Pulmonary artery endothelial cell (primary cell): ENCODE results near the gene HS6ST1. TPM values are rescaled to one million over a fixed set of nuclear protein-coding genes. Genes with fewer than 3 reads are reported as not detected.
A peak's percentile ranks its signal among the peaks of the same experiment; 100 is the strongest.

Source experiments
- DNase-seq: peaks from one replicate; pipeline ENCODE4 v3.0.0-alpha.2; 2011; ENCODE audit warnings: low read depth, low spot score
- total RNA-seq: library from RNA; depleted of rRNA; stranded (reverse); fragments of >200 nt; gene quantifications from 2 replicates; pipeline ENCODE4 v1.2.3, GENCODE V29; 2014

HS6ST1 gene
- total RNA-seq, 1 donor from 2014 or later, result 13.3 TPM

GRCh38 chr2:128249555-128249954, 69.1 kb downstream of the HS6ST1 start:
- DNase-seq, result no peak

GRCh38 chr2:128245813-128246212, 72.9 kb downstream of the HS6ST1 start:
- no peak for DNase-seq

- DNase-seq, result no peak
These were observed 76.8 kb downstream of the HS6ST1 start for GRCh38 chr2:128241896-128242295.

GRCh38 chr2:128237911-128238697, 80.6 kb downstream of the HS6ST1 start:
- no peak for DNase-seq

- peak; percentile 55 for DNase-seq
These were observed 81.6 kb downstream of the HS6ST1 start for GRCh38 chr2:128237081-128237534.

GRCh38 chr2:128236491-128237035, 82.1 kb downstream of the HS6ST1 start:
- DNase-seq, result no peak

GRCh38 chr2:128235581-128235980, 83.1 kb downstream of the HS6ST1 start:
- no peak for DNase-seq

GRCh38 chr2:128234613-128235012, 84.1 kb downstream of the HS6ST1 start:
- DNase-seq, result no peak

GRCh38 chr2:128233790-128234395, 84.8 kb downstream of the HS6ST1 start:
- DNase-seq, result no peak

GRCh38 chr2:128232965-128233789, 85.5 kb downstream of the HS6ST1 start:
- peak; percentile 24 for DNase-seq

GRCh38 chr2:128228894-128229293, 89.8 kb downstream of the HS6ST1 start:
- DNase-seq, result no peak

GRCh38 chr2:128227862-128228261, 90.8 kb downstream of the HS6ST1 start:
- DNase-seq, result no peak

GRCh38 chr2:128219891-128220290, 98.8 kb downstream of the HS6ST1 start:
- no peak for DNase-seq

GRCh38 chr2:128217671-128218070, 101.0 kb downstream of the HS6ST1 start:
- DNase-seq, result no peak

- DNase-seq, result no peak
These were observed 102.6 kb downstream of the HS6ST1 start for GRCh38 chr2:128215897-128216642.

Other genes starting within 250 kb of the HS6ST1 start
- 82.2 and 113 TPM in 2 replicates for gene UGGT1, start 227.7 kb downstream of the HS6ST1 start, total RNA-seq